Left cardiac atrium (tissue), 4 donors: ENCODE results near the gene PDZD11. TPM values are rescaled to one million over a fixed set of nuclear protein-coding genes. Genes with fewer than 3 reads are reported as not detected.
"Not testable (repeated sequence)": the region's sequence is repeated elsewhere in the genome, so short reads cannot be mapped to it uniquely, and the experiment has no call there.

Experiments
- ATAC-seq, 2 donors: fragments of 200-7000 bp; cut with Tn5 transposase; one replicate each; pipeline ENCODE4 v1.9.1; 2020; ENCODE audit warnings: mild to moderate bottlenecking in 2 of 2, moderate library complexity in 2 of 2
- DNase-seq: peaks from one replicate; pipeline ENCODE4 v3.0.0-alpha.2; 2020
- intact Hi-C, 2 donors: fragments of 100-400 bp; cut with DNase I; formaldehyde crosslinking; loops; one replicate each; pipeline versions ENCODE4 v1.14.1 to v1.15.1; 2022 to 2023
- long read RNA-seq: library from polyadenylated mRNA; unstranded; transcript quantifications from one replicate; pipeline ENCODE4 v2.0.0, GENCODE V29; 2021
- total RNA-seq, 2 donors: library from RNA; stranded (reverse); fragmentation: NEBNext Ultra II Directional; extraction: Animal tissue kit (Norgen Biotek cat#: 25700); gene quantifications; one replicate each; pipeline ENCODE4 v1.2.1, GENCODE V29; 2021
- donor health status: DM: no; HTN: yes; CAD: no.
- donor health status: DM: no; HTN: yes; CAD: no; lungs with severe emphysema.
- donor health status: DM: yes; HTN: yes; CAD: no.
- donor health status: Dilated cardiomyopathy.

Gene PDZD11
- total RNA-seq, result 10 to 100 TPM; 33.7 to 37.1 TPM
- long read RNA-seq, transcript PDZD11-201 (7 exons, 1,043 nt), result major isoform, 9 of 14 reads
- long read RNA-seq, partial matches to known transcripts, result 1 of 14 reads
- long read RNA-seq, other reads (novel, unspliced or antisense), result 2 of 14 reads

DNA sequence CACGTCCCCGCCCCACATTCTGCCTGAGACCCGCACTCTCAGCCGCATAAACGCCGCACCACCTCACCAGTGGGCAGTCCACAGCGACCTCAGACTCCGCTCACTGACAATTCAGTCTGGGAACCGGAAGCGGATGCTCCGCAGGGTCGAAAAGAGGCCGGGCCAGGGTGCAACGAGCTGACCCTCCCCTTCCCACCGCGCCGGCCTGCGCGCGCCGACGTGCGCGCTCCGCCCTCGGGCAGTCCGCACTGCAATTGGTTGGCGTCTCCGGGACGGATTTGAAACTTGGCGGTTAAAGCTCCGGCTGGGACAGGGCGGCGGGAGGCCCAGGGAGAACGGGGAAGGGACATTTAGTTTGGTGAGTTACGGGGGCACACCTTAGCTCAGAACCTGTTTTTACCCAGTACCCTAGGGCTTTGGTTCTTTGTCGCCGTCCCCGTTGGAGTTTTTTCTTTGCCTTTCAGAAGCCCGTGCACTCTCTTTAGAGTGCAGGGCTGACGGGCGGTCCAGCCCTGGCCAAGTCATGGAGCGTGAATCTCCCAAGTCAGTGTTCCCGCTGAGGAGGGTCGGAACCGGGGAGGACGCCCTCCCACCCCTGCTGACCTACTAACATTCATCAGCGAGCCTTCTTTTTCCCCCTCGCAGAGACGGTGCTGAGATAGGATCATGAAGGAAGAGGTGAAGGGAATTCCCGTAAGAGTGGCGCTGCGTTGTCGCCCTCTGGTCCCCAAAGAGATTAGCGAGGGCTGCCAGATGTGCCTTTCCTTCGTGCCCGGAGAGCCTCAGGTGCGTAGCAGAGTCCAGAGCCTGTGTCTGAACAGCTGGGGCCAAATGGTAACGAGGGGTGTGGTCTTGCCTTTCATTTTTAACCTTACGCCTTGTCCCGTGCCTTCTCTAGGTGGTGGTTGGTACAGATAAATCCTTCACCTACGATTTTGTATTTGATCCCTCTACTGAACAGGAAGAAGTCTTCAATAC, at the start of gene PDZD11, which contains the start of gene KIF4A:
Gene PDZD11 (minus strand): TSS at position 135 of the 978 bp plus-strand sequence. CDS start 586 bp downstream, outside the sequence.
Gene KIF4A (plus strand): TSS at position 312 of the 978 bp plus-strand sequence. CDS start 355 bp downstream, at position 667.
- peak; percentile 83 for DNase-seq
- intact Hi-C loops, result no loop called here
- ATAC-seq, result peak; percentile 100

DNA sequence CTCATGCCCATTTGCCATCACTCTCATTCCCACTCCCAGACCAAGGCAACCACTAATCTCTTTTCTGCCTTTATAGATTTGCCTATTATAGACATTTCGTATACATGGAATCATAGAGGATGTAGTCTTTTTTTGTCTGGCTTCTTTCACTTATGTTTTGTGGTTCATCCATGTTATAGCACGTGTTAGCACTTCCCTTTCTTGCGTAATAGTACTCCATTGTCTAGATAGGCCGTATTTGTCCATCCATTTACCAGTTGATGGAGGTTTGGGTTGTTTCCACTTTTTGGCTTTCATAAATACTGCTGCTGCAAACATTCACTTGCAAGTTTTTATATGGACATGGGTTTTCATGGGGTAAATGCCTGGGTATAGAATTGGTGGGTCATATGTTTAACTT, 48.6 kb upstream of the PDZD11 start:
- intact Hi-C loops, result no loop called here
- ATAC-seq (no peak), DNase-seq (no peak)

DNA sequence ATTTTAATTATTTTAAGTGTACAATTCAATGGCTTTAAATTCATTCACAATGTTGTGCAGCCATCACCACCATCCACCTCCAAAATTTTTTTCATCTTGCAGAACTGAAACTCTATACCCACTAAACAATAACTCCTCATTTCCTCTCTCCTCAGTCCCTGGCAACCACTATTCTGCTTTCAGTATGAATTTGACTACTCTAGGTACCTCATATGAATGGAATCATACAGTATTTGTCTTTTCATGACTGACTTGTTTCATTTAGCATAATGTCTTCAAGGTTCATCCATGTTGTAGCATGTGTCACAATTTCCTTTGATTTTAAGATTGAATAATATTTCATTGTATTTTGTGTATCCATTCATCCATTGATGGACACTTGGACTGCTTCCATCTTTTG, 47.0 kb upstream of the PDZD11 start:
- intact Hi-C loops, result no loop called here
- no peak for ATAC-seq
- DNase-seq, result no peak

DNA sequence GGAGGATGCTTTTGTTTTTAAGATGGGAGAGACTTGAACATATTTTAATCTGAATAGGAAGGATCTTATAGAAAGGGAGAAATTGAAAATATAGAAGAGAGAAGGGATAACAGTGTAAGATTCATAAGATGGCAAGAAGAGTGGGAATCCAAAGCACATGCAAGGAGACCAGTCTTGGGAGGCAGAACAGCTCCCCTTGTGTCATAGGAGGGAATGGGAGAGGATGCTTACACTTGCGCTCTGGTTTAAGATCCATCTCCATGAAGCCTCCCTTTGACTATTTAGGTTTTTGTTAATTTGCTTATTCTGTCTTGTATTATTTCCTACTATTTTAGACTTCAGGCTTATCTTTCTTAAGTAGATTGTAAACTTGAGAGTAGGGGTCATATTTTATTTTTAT, 42.9 kb upstream of the PDZD11 start:
- intact Hi-C loops, result no loop called here
- ATAC-seq, result no peak
- no peak for DNase-seq

DNA sequence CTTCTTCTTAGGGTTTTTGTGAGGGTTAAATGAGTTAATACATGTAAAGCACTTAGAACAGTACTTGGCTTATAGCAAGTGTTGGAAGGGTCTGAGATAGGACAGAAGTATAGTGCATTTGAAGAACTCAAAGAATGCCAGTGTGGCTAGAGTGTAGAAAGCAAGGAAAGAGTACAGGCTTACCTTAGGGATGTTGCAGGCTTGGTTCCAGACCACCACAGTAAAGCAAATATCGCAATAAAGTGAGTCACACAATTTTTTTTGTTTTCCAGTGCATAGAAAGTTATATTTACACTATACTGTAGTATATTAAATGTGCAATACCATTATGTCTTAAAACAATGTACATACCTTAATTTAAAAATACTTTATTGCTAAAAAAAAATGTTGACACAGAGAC, 41.4 kb upstream of the PDZD11 start:
- intact Hi-C loops, result no loop called here
- ATAC-seq (no peak), DNase-seq (no peak)

DNA sequence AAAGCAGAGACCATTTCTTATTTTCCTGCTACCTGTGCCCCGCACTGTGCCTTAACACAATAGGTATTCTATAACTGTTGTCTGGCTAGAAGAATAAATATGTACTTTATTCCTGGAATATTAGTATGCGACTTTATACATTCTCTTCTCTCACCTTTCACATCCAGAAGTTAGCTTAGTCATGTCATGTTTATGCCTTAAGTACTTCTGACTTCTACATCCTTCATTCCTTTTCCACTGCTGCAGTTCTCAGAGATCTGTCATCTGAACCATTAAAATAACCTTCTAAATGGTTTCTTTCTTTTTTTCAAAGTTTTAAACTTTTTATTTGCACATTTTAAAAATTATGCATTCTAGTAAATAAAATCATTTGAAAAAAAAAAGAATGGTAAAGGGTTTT, 34.6 kb upstream of the PDZD11 start:
- ATAC-seq, result no peak
- intact Hi-C loops, result no loop called here
- no peak for DNase-seq

DNA sequence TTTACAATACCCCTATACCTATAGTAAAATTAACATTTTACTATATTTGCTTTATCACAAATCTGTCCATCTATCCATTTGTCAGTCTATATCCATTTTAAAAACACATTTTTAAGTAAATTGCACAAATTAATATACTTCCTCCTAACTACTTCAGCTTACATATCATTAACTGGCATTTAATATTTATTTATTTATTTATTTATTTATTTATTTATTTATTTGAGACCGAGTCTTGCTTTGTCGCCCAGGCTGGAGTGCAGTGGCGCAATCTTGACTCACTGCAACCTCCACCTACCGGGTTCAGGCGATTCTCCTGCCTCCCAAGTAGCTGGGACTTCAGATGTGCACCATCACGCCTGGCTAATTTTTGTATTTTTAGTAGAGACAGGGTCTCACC, 33.9 kb upstream of the PDZD11 start:
- DNase-seq, intact Hi-C loops, ATAC-seq: not testable (repeated sequence)

- DNase-seq (no peak), ATAC-seq (no peak)
- intact Hi-C loops, result no loop called here
Measured at GRCh38 chrX:70322784-70323183, 33.1 kb upstream of the PDZD11 start.

GRCh38 chrX:70313503-70313902, 23.8 kb upstream of the PDZD11 start:
- intact Hi-C loops, result no loop called here
- DNase-seq (no peak), ATAC-seq (no peak)

GRCh38 chrX:70301716-70302115, 12.0 kb upstream of the PDZD11 start:
- ATAC-seq (no peak), DNase-seq (no peak)
- intact Hi-C loops, result no loop called here

GRCh38 chrX:70293621-70294020, 3.9 kb upstream of the PDZD11 start:
- intact Hi-C loops, result no loop called here
- ATAC-seq, result no peak
- no peak for DNase-seq

GRCh38 chrX:70292788-70293187, 3.1 kb upstream of the PDZD11 start:
- intact Hi-C loops, result no loop called here

DNA sequence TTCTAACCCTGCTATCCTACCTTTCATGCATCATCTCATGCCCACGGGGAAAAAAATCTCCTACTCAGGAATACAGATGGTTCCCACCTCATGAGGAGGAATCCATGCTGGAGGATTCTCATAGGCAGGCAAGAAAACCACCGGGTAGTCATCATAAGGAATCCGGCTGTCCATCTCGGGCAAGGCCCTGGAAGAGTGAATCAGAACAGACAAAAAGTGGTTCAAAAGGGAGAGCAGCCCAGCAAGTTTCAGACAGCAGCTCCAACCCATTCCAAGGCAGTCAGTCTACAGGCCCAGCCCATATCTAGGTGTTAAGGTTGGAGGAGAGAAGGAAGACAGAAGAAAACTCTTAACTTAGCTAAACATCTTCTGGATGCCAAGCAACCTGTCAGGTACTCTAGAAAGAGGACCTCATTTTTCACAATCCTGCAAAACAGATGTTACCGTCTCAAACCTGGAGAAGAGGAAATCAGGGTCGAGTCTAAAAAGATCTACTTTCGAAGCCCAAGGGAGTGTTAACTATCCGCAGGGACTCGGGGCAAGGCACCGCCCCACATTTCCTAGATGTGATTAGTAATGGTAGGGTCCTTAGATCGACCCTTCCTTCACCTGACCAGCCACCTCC, 447 bp downstream of the PDZD11 start:
- no peak for ATAC-seq
- intact Hi-C loops, result no loop called here

More at GRCh38 chrX:70292788-70293187, 3.1 kb upstream of the PDZD11 start:
- ATAC-seq (no peak), DNase-seq (no peak)

GRCh38 chrX:70281951-70282350, 7.8 kb downstream of the PDZD11 start, which contains the start of gene RAB41:
RAB41 (plus strand) TSS chrX:70282172; CDS start chrX:70282218, 46 bp downstream.
- intact Hi-C loops, result no loop called here

More for the DNA sequence above, 447 bp downstream of the PDZD11 start:
- no peak for DNase-seq

DNA sequence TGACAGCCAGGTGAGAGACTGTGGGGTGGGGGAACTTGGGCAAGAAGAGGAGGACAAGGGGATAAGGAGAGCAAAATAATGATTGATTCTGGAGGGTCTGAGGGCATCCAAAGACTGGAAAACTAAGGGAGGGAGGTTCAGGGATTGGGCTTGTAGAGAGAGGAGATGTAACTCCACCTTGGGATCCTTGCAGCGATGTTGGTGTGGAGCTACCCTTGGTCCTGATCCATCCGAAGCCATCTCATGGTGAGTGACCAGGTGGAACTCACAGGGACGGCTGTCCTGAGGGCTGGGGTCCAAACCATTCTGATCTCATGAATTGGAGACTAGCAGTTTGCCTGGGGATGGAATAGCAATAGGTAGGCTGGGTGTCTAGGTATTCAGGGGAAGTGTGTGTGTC, 9.2 kb downstream of the PDZD11 start:
- ATAC-seq (no peak), DNase-seq (no peak)
- intact Hi-C loops, result no loop called here

More at GRCh38 chrX:70281951-70282350, 7.8 kb downstream of the PDZD11 start, which contains the start of gene RAB41:
- no peak for ATAC-seq
- no peak for DNase-seq

GRCh38 chrX:70279081-70279480, 10.6 kb downstream of the PDZD11 start:
- ATAC-seq (no peak), DNase-seq (no peak)
- intact Hi-C loops, result no loop called here

GRCh38 chrX:70274029-70274428, 15.7 kb downstream of the PDZD11 start:
- DNase-seq, ATAC-seq, intact Hi-C loops: not testable (repeated sequence)

- intact Hi-C loops, result loop anchor here (10.0 kb wide), 1 partner anchor 73 kb away; no protein-coding TSS in a partner anchor
- DNase-seq (no peak), ATAC-seq (no peak)
Measured at GRCh38 chrX:70268034-70268433, 21.7 kb downstream of the PDZD11 start, which contains the start of gene ARR3. ARR3 (plus strand) TSS chrX:70268334; CDS start chrX:70269386, 1,052 bp downstream.

GRCh38 chrX:70264784-70265183, 24.9 kb downstream of the PDZD11 start:
- no peak for ATAC-seq
- intact Hi-C loops, result loop anchor here (10.0 kb wide), 1 partner anchor 70 kb away; no protein-coding TSS in a partner anchor
- no peak for DNase-seq
